SK-N-SH (cell line): ENCODE measurements around the gene LRMDA. TPM values are rescaled to one million over a fixed set of nuclear protein-coding genes. Genes with fewer than 3 reads are reported as not detected.

Source experiments
- CTCF ChIA-PET: fragments of 300-600, 350-600 bp; formaldehyde crosslinking; extraction: SDS; loops from one replicate; lab custom pipeline; 2021; lab: Yijun Ruan, JAX
- POLR2A ChIA-PET: fragments of 350-600 bp; sonication (Branson Sonifier 250); formaldehyde crosslinking; extraction: SDS; loops from one replicate; lab custom pipeline; 2020; ENCODE audit warnings: antibody characterized with exemption, inconsistent platforms; lab: Yijun Ruan, JAX
- DNase-seq: peaks from one replicate; pipeline ENCODE4 v3.0.0; 2012
- H2AFZ ChIP-seq: fragments of 200-600 bp; sonication (generic); 2 replicates; pipeline ENCODE4 v1.8.1; 2016; ENCODE audit warnings: antibody characterized with exemption, mild to moderate bottlenecking, low read depth
- H3F3A ChIP-seq: fragments of 200-600 bp; sonication (generic); replicated peaks from 2 replicates; pipeline ENCODE3; 2016; ENCODE audit warnings: antibody characterized with exemption, mild to moderate bottlenecking; ENCODE audit not compliant: insufficient read depth
- H3K27ac ChIP-seq, 2 experiments: fragments of 200-500 bp in 1 of 2; fragments of 200-600 bp in 1 of 2; sonication (Bioruptor generic) in 1 of 2; sonication (generic), shearing (Covaris generic) in 1 of 2; 2 replicates each; pipeline versions ENCODE4 v1.5.1 to v1.6.1; 2014 to 2016; ENCODE audit warnings: low read depth in 2 of 2, inconsistent platforms in 1 of 2, low read length in 1 of 2, mild to moderate bottlenecking in 1 of 2, mixed read lengths in 1 of 2
- H3K27me3 ChIP-seq: fragments of 200-600 bp; sonication (generic), shearing (Covaris generic); 2 replicates; pipeline ENCODE4 v1.6.1; 2016; ENCODE audit warnings: mixed run types; ENCODE audit not compliant: insufficient read depth
- H3K36me3 ChIP-seq, 2 experiments: fragments of 200-500 bp in 1 of 2; fragments of 200-600 bp in 1 of 2; sonication (Bioruptor generic) in 1 of 2; sonication (generic) in 1 of 2; replicated peaks in 1 of 2; 2 replicates each; pipeline versions ENCODE3 to v1.5.1; 2014 to 2016; ENCODE audit warnings: low read length in 1 of 2, mild to moderate bottlenecking in 1 of 2; ENCODE audit not compliant: insufficient read depth in 2 of 2, control insufficient read depth in 1 of 2
- H3K4me1 ChIP-seq, 2 experiments: fragments of 200-500 bp in 1 of 2; fragments of 200-600 bp in 1 of 2; sonication (Bioruptor generic) in 1 of 2; sonication (generic), shearing (Covaris generic) in 1 of 2; 2 replicates each; pipeline versions ENCODE4 v1.5.1 to v1.6.1; 2014 to 2016; ENCODE audit warnings: low read depth in 1 of 2, low read length in 1 of 2, mixed run types in 1 of 2; ENCODE audit not compliant: insufficient read depth in 2 of 2, control insufficient read depth in 1 of 2
- H3K4me2 ChIP-seq: fragments of 200-600 bp; sonication (generic), shearing (Covaris generic); 2 replicates; pipeline ENCODE4 v1.6.1; 2017; ENCODE audit warnings: mixed run types
- H3K4me3 ChIP-seq, 2 experiments: fragments of 200-500 bp in 1 of 2; fragments of 200-600 bp in 1 of 2; sonication (Bioruptor generic) in 1 of 2; sonication (generic), shearing (Covaris generic) in 1 of 2; 2 replicates each; pipeline versions ENCODE4 v1.5.1 to v1.8.1; 2014 to 2016; ENCODE audit warnings: low read depth in 2 of 2, inconsistent platforms in 1 of 2, low read length in 1 of 2, mild to moderate bottlenecking in 1 of 2, mixed read lengths in 1 of 2, moderate library complexity in 1 of 2
- H3K79me2 ChIP-seq: fragments of 200-600 bp; sonication (generic); 2 replicates; pipeline ENCODE4 v1.8.1; 2017; ENCODE audit warnings: mild to moderate bottlenecking; ENCODE audit not compliant: insufficient read depth
- H3K9ac ChIP-seq: fragments of 200-600 bp; sonication (generic); 2 replicates; pipeline ENCODE4 v1.6.1; 2017; ENCODE audit warnings: mixed run types
- H3K9me2 ChIP-seq: fragments of 200-600 bp; sonication (generic); 2 replicates; pipeline ENCODE4 v1.6.1; 2017; ENCODE audit warnings: mixed run types
- H3K9me3 ChIP-seq: fragments of 200-600 bp; sonication (generic); 2 replicates; pipeline ENCODE4 v1.6.1; 2017; ENCODE audit warnings: mixed run types, mild to moderate bottlenecking, moderate library complexity
- H4K20me1 ChIP-seq: fragments of 200-600 bp; sonication (generic); 2 replicates; pipeline ENCODE4 v1.6.1; 2017; ENCODE audit warnings: mild to moderate bottlenecking, mixed run types; ENCODE audit not compliant: insufficient read depth
- EZH2phosphoT487 ChIP-seq: fragments of 200-600 bp; sonication (generic); IDR thresholded peaks from 2 replicates; pipeline ENCODE4 v1.6.1; 2017; ENCODE audit warnings: low read depth, mixed run types, mild to moderate bottlenecking, antibody characterized with exemption, moderate library complexity, borderline replicate concordance
- JUND ChIP-seq: IDR thresholded peaks from 2 replicates; pipeline ENCODE4 v1.4.0; 2012
- RFX5 ChIP-seq: IDR thresholded peaks from 2 replicates; pipeline ENCODE4 v1.6.1; 2012; ENCODE audit warnings: mild to moderate bottlenecking, improper control_type of control experiment, low read length
- SIN3A ChIP-seq: IDR thresholded peaks from 2 replicates; pipeline ENCODE4 v1.6.1; 2012; ENCODE audit warnings: low read depth, mild to moderate bottlenecking, low read length, moderate library complexity, borderline replicate concordance
- SMC3 ChIP-seq: IDR thresholded peaks from 2 replicates; pipeline ENCODE4 v1.6.1; 2012; ENCODE audit warnings: low read depth, low read length, improper control_type of control experiment
- WGBS: methylation state at CpG from one replicate; pipeline ENCODE4 v1.1.6; 2017; ENCODE audit warnings: low lambda C conversion rate; 5-methylcytosine and 5-hydroxymethylcytosine counted together
- polyA plus RNA-seq, 3 experiments: library from polyadenylated mRNA; depleted of rRNA; stranded (reverse); fragments of >200 nt; gene quantifications; 2 replicates each; pipeline ENCODE4 v1.2.3, GENCODE V29; 2012
- TF ChIP-seq, protein P1 (sequence below): fragments of 150-350 bp; IDR thresholded peaks from 2 replicates; pipeline ENCODE4 v1.6.1; 2017; ENCODE audit warnings: antibody characterized with exemption, low read length, low read depth, borderline replicate concordance
- TF ChIP-seq, protein P2 (sequence below): fragments of 200-600 bp; sonication (generic); IDR thresholded peaks from 2 replicates; pipeline ENCODE4 v1.6.1; 2017; ENCODE audit warnings: antibody characterized with exemption, mild to moderate bottlenecking, moderate library complexity
- TF ChIP-seq, protein P3 (sequence below): IDR thresholded peaks from 2 replicates; pipeline ENCODE4 v1.4.0; 2012; ENCODE audit warnings: low read depth, borderline replicate concordance
- TF ChIP-seq, protein P4 (sequence below): fragments of 150-350 bp; IDR thresholded peaks from 2 replicates; pipeline ENCODE4 v1.6.1; 2016; ENCODE audit warnings: mild to moderate bottlenecking, low read depth, low read length

LRMDA gene
- polyA plus RNA-seq, 1 of the 3 experiments (the other 2 are of a cell fraction) = 0.95 TPM

DNA sequence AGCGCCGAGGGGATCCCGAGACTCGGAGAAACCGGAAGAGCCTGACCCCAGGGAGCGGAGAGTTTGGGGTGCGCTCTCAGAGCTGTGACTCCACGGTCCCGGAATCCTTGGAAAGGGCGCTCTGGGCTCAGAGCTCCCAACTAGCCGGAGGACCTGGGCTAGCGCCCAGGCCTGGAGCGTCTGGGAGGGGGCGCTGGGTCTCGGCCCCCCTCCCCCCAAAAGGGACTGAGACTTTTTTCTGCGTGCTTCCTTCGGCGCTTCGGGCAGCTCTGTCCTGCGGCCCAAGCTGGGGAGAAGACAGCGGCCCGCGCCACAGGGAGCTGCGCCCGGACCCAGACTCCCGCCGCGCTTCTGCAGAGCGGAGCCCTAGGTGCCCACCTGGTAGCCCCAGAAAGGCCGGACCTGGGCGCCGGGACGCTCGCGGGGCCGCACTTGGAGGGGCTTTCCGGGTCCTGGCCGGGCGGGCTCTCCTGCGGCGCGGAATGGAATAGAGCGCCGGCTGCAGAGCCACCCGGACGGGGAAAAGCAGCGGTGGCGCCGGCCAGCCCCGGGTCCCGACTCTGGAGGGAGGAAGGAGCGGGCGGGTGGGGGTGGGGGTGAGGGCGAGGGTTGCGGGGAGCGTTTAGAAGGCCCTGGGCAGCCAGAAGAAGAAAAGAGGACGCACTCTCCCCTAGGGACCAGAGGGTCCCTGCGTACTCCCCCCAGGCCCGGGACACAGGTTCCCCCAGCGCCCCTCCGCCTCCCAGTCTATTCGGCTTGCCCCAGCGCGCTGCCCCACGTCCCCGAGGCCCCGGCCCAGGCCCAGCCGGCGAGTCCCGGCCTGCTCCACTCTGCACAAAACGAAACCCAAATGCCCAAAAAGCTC, 34.6 kb upstream of the LRMDA start:
- Histone ChIP-seq H3K36me3 (peaks cover 15 to 41% of the 10 kb centered on the region in 2 experiments), H4K20me1 (peaks cover 33% of the 10 kb centered on the region), H3K27me3 (no peaks in the 10 kb centered on the region), H3F3A (peaks cover 8% of the 10 kb centered on the region), H3K9me2 (no peaks in the 10 kb centered on the region), H3K4me3 (no peak overlapping the region), H3K4me2 (no peak overlapping the region), H3K9me3 (no peaks in the 10 kb centered on the region), H3K4me1 (peaks cover 0 to 12% of the 10 kb centered on the region in 2 experiments; a peak in 2 of 4 replicates), H3K9ac (no peak overlapping the region), H3K27ac (no peak overlapping the region), H2AFZ (no peak overlapping the region), H3K79me2 (peaks cover 41% of the 10 kb centered on the region)
- POLR2A ChIA-PET = no interaction called here
- CTCF ChIA-PET = no interaction called here
- 90% methylated on average over 41 of the region's 71 CpGs for WGBS
- DNase-seq = no peak
- TF ChIP-seq, protein P1, sequence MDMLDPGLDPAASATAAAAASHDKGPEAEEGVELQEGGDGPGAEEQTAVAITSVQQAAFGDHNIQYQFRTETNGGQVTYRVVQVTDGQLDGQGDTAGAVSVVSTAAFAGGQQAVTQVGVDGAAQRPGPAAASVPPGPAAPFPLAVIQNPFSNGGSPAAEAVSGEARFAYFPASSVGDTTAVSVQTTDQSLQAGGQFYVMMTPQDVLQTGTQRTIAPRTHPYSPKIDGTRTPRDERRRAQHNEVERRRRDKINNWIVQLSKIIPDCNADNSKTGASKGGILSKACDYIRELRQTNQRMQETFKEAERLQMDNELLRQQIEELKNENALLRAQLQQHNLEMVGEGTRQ = no peak
- TF ChIP-seq SMC3 (no peak), RFX5 (no peak), SIN3A (no peak), EZH2phosphoT487 (no peak), JUND (no peak)
- TF ChIP-seq, protein P2, sequence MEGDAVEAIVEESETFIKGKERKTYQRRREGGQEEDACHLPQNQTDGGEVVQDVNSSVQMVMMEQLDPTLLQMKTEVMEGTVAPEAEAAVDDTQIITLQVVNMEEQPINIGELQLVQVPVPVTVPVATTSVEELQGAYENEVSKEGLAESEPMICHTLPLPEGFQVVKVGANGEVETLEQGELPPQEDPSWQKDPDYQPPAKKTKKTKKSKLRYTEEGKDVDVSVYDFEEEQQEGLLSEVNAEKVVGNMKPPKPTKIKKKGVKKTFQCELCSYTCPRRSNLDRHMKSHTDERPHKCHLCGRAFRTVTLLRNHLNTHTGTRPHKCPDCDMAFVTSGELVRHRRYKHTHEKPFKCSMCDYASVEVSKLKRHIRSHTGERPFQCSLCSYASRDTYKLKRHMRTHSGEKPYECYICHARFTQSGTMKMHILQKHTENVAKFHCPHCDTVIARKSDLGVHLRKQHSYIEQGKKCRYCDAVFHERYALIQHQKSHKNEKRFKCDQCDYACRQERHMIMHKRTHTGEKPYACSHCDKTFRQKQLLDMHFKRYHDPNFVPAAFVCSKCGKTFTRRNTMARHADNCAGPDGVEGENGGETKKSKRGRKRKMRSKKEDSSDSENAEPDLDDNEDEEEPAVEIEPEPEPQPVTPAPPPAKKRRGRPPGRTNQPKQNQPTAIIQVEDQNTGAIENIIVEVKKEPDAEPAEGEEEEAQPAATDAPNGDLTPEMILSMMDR = no peak
- TF ChIP-seq, protein P3, sequence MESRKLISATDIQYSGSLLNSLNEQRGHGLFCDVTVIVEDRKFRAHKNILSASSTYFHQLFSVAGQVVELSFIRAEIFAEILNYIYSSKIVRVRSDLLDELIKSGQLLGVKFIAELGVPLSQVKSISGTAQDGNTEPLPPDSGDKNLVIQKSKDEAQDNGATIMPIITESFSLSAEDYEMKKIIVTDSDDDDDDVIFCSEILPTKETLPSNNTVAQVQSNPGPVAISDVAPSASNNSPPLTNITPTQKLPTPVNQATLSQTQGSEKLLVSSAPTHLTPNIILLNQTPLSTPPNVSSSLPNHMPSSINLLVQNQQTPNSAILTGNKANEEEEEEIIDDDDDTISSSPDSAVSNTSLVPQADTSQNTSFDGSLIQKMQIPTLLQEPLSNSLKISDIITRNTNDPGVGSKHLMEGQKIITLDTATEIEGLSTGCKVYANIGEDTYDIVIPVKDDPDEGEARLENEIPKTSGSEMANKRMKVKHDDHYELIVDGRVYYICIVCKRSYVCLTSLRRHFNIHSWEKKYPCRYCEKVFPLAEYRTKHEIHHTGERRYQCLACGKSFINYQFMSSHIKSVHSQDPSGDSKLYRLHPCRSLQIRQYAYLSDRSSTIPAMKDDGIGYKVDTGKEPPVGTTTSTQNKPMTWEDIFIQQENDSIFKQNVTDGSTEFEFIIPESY = no peak
- TF ChIP-seq, protein P4, sequence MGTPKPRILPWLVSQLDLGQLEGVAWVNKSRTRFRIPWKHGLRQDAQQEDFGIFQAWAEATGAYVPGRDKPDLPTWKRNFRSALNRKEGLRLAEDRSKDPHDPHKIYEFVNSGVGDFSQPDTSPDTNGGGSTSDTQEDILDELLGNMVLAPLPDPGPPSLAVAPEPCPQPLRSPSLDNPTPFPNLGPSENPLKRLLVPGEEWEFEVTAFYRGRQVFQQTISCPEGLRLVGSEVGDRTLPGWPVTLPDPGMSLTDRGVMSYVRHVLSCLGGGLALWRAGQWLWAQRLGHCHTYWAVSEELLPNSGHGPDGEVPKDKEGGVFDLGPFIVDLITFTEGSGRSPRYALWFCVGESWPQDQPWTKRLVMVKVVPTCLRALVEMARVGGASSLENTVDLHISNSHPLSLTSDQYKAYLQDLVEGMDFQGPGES = no peak
